HEK293 (cell line): ENCODE data around the gene ANP32B.

Source experiments
- BCL11B ChIP-seq: fragments of 450-650 bp; formaldehyde crosslinking; IDR thresholded peaks from 2 replicates; pipeline ENCODE4 v1.5.1; 2016; ENCODE audit warnings: low read depth, missing biosample characterization, missing genetic modification characterization
- KLF1 ChIP-seq: fragments of 450-650 bp; formaldehyde crosslinking; IDR thresholded peaks from 2 replicates; pipeline ENCODE4 v1.5.1; 2016; ENCODE audit warnings: missing biosample characterization, missing genetic modification characterization
- PBX3 ChIP-seq: sonication (generic); formaldehyde crosslinking; IDR thresholded peaks from 2 replicates; pipeline ENCODE4 v1.8.1; 2022; ENCODE audit warnings: mild to moderate bottlenecking, moderate library complexity, missing genetic modification reagents
- SP7 ChIP-seq: fragments of 450-650 bp; formaldehyde crosslinking; IDR thresholded peaks from 2 replicates; pipeline ENCODE4 v1.5.1; 2016; ENCODE audit warnings: missing biosample characterization, missing genetic modification characterization
- TCF7L2 ChIP-seq: IDR thresholded peaks from 2 replicates; pipeline ENCODE4 v1.6.1; 2011; ENCODE audit warnings: low read depth, mild to moderate bottlenecking, inconsistent platforms, low read length, moderate library complexity, borderline replicate concordance
- TRIM28 ChIP-seq: IDR thresholded peaks from 2 replicates; pipeline ENCODE4 v1.6.1; 2011; ENCODE audit warnings: low read length, control low read depth, borderline replicate concordance
- WT1 ChIP-seq: fragments of 450-650 bp; formaldehyde crosslinking; IDR thresholded peaks from 2 replicates; pipeline ENCODE4 v1.5.1; 2016; ENCODE audit warnings: missing biosample characterization, missing genetic modification characterization
- ZBTB11 ChIP-seq: fragments of 450-650 bp; formaldehyde crosslinking; conservative IDR thresholded peaks from 2 replicates; pipeline ENCODE4 v1.5.1; 2016; ENCODE audit warnings: low read depth, missing biosample characterization, missing genetic modification characterization
- ZBTB48 ChIP-seq: fragments of 450-650 bp; formaldehyde crosslinking; IDR thresholded peaks from 2 replicates; pipeline ENCODE4 v1.5.1; 2016; ENCODE audit warnings: missing biosample characterization, missing genetic modification characterization
- ZBTB8A ChIP-seq: fragments of 450-650 bp; formaldehyde crosslinking; IDR thresholded peaks from 2 replicates; pipeline ENCODE4 v1.5.1; 2016; ENCODE audit warnings: missing biosample characterization, missing genetic modification characterization
- ZEB2 ChIP-seq: fragments of 450-650 bp; formaldehyde crosslinking; IDR thresholded peaks from 2 replicates; pipeline ENCODE4 v1.5.1; 2016; ENCODE audit warnings: missing biosample characterization, missing genetic modification characterization
- ZIC2 ChIP-seq: fragments of 450-650 bp; formaldehyde crosslinking; IDR thresholded peaks from 2 replicates; pipeline ENCODE4 v1.5.1; 2016; ENCODE audit warnings: missing biosample characterization, missing genetic modification characterization
- ZNF16 ChIP-seq: fragments of 450-650 bp; formaldehyde crosslinking; IDR thresholded peaks from 2 replicates; pipeline ENCODE4 v1.5.1; 2016; ENCODE audit warnings: low read depth, missing biosample characterization, missing genetic modification characterization
- ZNF169 ChIP-seq: fragments of 450-650 bp; formaldehyde crosslinking; IDR thresholded peaks from 2 replicates; pipeline ENCODE4 v1.5.1; 2016; ENCODE audit warnings: missing biosample characterization, missing genetic modification characterization
- ZNF174 ChIP-seq: fragments of 450-650 bp; formaldehyde crosslinking; IDR thresholded peaks from 2 replicates; pipeline ENCODE4 v1.5.0; 2017; ENCODE audit warnings: missing biosample characterization, mild to moderate bottlenecking, missing genetic modification characterization
- ZNF366 ChIP-seq: fragments of 450-650 bp; formaldehyde crosslinking; conservative IDR thresholded peaks from 2 replicates; pipeline ENCODE4 v1.5.1; 2016; ENCODE audit warnings: missing biosample characterization, missing genetic modification characterization
- ZNF398 ChIP-seq: fragments of 450-650 bp; formaldehyde crosslinking; IDR thresholded peaks from 2 replicates; pipeline ENCODE4 v1.5.1; 2017; ENCODE audit warnings: missing biosample characterization, missing genetic modification characterization
- ZNF514 ChIP-seq: fragments of 450-650 bp; formaldehyde crosslinking; IDR thresholded peaks from 2 replicates; pipeline ENCODE4 v1.5.1; 2016; ENCODE audit warnings: missing biosample characterization, missing genetic modification characterization
- ZNF530 ChIP-seq: fragments of 450-650 bp; formaldehyde crosslinking; IDR thresholded peaks from 2 replicates; pipeline ENCODE4 v1.5.1; 2016; ENCODE audit warnings: low read depth, missing biosample characterization, missing genetic modification characterization
- ZNF549 ChIP-seq: fragments of 450-650 bp; IDR thresholded peaks from 2 replicates; pipeline ENCODE4 v1.5.1; 2018; ENCODE audit warnings: missing biosample characterization, missing genetic modification characterization, mild to moderate bottlenecking, inconsistent platforms, moderate library complexity
- ZNF623 ChIP-seq: fragments of 450-650 bp; formaldehyde crosslinking; IDR thresholded peaks from 2 replicates; pipeline ENCODE4 v1.5.1; 2016; ENCODE audit warnings: missing biosample characterization, missing genetic modification characterization
- ZNF626 ChIP-seq: fragments of 450-650 bp; sonication (Bioruptor Pico); formaldehyde crosslinking; IDR thresholded peaks from 2 replicates; pipeline ENCODE4 v1.5.1; 2018; ENCODE audit warnings: missing biosample characterization, missing genetic modification characterization, inconsistent platforms
- ZNF664 ChIP-seq: fragments of 450-650 bp; formaldehyde crosslinking; IDR thresholded peaks from 2 replicates; pipeline ENCODE4 v1.5.1; 2016; ENCODE audit warnings: missing biosample characterization, missing genetic modification characterization
- ZNF701 ChIP-seq: fragments of 450-650 bp; formaldehyde crosslinking; IDR thresholded peaks from 2 replicates; pipeline ENCODE4 v1.5.1; 2016; ENCODE audit warnings: missing biosample characterization, missing genetic modification characterization
- ZSCAN30 ChIP-seq: fragments of 450-650 bp; IDR thresholded peaks from 2 replicates; pipeline ENCODE4 v1.5.1; 2018; ENCODE audit warnings: missing biosample characterization, mild to moderate bottlenecking, missing genetic modification characterization, moderate library complexity
- TF ChIP-seq, protein P1 (sequence below): fragments of 450-650 bp; formaldehyde crosslinking; IDR thresholded peaks from 2 replicates; pipeline ENCODE4 v1.5.1; 2016; ENCODE audit warnings: missing biosample characterization, missing genetic modification characterization
- TF ChIP-seq, protein P2 (sequence below): fragments of 450-650 bp; formaldehyde crosslinking; IDR thresholded peaks from 2 replicates; pipeline ENCODE4 v1.5.1; 2016; ENCODE audit warnings: missing biosample characterization, missing genetic modification characterization
- TF ChIP-seq, protein P3 (sequence below): fragments of 450-650 bp; formaldehyde crosslinking; IDR thresholded peaks from 2 replicates; pipeline ENCODE4 v1.5.1; 2016; ENCODE audit warnings: missing biosample characterization, missing genetic modification characterization

Gene ANP32B

DNA sequence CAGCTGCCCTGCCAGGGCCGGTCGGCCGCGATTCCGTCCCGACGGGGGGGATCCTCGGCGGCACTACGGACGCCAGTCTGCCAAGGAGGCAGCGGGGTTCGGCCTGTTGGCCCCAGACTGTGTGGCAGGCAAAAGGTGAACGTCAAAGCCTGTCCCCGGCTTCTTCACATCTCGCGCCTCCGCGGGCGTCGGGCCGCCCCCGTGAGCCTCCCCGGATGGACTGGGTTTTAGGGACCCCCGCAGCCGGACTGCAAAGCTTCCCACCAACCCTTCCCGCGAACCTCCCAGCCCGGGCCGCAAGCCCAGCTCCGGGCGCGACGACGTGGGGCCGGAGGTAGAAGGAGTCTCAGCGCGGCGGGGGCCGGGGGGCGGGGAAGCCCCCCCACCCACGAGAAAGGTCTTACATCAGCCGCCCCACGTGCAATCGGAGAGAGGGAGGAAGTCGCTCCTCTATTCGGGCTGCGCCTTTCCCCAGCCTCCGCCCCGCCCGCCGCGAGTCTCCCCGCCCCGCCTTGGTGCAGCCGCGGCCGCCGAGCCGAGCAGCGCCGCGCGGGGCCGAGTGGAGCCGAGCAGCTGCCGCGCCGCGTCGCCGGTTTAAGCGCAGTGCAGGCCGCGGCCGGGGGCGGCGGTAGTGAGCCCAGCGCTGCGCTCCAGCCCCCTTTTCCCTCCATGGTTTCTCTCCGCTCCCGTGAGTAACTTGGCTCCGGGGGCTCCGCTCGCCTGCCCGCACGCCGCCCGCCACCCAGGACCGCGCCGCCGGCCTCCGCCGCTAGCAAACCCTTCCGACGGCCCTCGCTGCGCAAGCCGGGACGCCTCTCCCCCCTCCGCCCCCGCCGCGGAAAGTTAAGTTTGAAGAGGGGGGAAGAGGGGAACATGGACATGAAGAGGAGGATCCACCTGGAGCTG is at the start of gene ANP32B (continued):
- TF ChIP-seq PBX3 (peak; percentile 75; the same call in 1 of the 2 replicates), ZNF623 (tag by site-specific recombination) (no peak), ZBTB48 (tag by site-specific recombination) (0 out of 2 replicates have a peak, but pooled peaks have one; percentile 32), ZNF701 (tag by site-specific recombination) (no peak), ZNF366 (peak; percentile 85), ZEB2 (tag by site-specific recombination) (peak; percentile 82), ZBTB11 (0 out of 2 replicates have a peak, but pooled peaks have one; percentile 20), ZNF174 (tag by site-specific recombination) (no peak), BCL11B (tag by site-specific recombination) (no peak), TCF7L2 (no peak), ZBTB8A (tag by site-specific recombination) (peak; percentile 95), KLF1 (tag by site-specific recombination) (peak; percentile 37; the same call in 1 of the 2 replicates), ZNF16 (tag by site-specific recombination) (no peak), ZNF398 (peak; percentile 56), ZNF169 (tag by site-specific recombination) (no peak), ZNF530 (tag by site-specific recombination) (no peak), TRIM28 (no peak), SP7 (tag by site-specific recombination) (peak; percentile 80), ZSCAN30 (tag by site-specific recombination) (peak; percentile 52; the same call in 1 of the 2 replicates), WT1 (tag by site-specific recombination) (peak; percentile 54), ZNF664 (tag by site-specific recombination) (no peak), ZIC2 (tag by site-specific recombination) (peak; percentile 88), ZNF626 (tag by site-specific recombination) (no peak), ZNF549 (no peak), ZNF514 (tag by site-specific recombination) (no peak)
- TF ChIP-seq, protein P1, sequence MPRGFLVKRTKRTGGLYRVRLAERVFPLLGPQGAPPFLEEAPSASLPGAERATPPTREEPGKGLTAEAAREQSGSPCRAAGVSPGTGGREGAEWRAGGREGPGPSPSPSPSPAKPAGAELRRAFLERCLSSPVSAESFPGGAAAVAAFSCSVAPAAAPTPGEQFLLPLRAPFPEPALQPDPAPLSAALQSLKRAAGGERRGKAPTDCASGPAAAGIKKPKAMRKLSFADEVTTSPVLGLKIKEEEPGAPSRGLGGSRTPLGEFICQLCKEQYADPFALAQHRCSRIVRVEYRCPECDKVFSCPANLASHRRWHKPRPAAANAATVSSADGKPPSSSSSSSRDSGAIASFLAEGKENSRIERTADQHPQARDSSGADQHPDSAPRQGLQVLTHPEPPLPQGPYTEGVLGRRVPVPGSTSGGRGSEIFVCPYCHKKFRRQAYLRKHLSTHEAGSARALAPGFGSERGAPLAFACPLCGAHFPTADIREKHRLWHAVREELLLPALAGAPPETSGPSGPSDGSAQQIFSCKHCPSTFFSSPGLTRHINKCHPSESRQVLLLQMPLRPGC = no peak
- TF ChIP-seq, protein P2, sequence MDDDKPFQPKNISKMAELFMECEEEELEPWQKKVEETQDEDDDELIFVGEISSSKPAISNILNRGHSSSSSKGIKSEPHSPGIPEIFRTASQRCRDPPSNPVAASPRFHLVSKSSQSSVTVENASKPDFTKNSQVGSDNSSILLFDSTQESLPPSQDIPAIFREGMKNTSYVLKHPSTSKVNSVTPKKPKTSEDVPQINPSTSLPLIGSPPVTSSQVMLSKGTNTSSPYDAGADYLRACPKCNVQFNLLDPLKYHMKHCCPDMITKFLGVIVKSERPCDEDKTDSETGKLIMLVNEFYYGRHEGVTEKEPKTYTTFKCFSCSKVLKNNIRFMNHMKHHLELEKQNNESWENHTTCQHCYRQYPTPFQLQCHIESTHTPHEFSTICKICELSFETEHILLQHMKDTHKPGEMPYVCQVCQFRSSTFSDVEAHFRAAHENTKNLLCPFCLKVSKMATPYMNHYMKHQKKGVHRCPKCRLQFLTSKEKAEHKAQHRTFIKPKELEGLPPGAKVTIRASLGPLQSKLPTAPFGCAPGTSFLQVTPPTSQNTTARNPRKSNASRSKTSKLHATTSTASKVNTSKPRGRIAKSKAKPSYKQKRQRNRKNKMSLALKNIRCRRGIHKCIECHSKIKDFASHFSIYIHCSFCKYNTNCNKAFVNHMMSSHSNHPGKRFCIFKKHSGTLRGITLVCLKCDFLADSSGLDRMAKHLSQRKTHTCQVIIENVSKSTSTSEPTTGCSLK (tag by site-specific recombination) = no peak
- TF ChIP-seq, protein P3, sequence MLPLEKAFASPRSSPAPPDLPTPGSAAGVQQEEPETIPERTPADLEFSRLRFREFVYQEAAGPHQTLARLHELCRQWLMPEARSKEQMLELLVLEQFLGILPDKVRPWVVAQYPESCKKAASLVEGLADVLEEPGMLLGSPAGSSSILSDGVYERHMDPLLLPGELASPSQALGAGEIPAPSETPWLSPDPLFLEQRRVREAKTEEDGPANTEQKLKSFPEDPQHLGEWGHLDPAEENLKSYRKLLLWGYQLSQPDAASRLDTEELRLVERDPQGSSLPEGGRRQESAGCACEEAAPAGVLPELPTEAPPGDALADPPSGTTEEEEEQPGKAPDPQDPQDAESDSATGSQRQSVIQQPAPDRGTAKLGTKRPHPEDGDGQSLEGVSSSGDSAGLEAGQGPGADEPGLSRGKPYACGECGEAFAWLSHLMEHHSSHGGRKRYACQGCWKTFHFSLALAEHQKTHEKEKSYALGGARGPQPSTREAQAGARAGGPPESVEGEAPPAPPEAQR (tag by site-specific recombination) = no peak
